CD4-positive, alpha-beta T cell treated with Interleukin-4 for 4 hours (primary cell): ENCODE data around the gene CARD11.
"Not testable (repeated sequence)": the region's sequence is repeated elsewhere in the genome, so short reads cannot be mapped to it uniquely, and the experiment has no call there.

Experiments
- DNase-seq: peaks from one replicate; pipeline ENCODE4 v3.0.0-alpha.2; 2020

The CARD11 gene

DNA sequence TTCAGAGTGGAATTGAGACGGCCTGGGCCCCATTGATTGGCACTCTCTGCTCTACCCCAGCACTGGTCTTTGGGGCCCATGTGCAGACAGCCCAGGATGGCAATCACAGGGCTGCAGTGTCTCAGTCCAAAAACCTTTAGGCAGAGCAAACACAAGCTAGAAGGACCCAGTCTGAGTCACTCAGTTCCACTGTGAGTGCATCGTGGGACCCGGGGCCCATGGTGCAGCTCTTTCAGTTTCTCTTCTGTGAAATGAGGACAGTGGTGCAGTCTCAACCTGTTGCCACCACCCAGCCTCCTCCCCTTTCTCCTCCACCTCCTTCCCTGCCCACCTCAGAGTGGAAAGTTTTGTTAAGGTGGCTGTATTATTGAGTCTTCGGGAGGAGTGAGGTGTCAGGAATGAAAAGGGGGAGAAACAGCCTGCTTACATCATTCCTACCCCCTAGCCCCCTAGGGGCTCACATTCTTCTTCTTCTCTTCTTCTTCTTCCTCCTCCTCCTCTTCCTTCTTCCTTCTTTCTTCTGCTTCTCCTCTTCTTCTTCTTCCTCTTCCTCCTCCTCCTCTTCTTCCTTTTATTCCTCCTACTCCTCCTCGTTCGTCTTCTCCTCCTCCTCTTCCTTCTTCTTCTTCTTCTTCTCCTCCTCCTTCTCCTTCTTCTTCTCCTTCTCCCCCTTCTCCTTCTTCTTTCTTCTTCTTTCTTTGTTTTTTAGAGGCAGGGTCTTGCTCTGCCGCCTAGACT, 19.5 kb upstream of the CARD11 start:
- DNase-seq = peak; percentile 77

DNA sequence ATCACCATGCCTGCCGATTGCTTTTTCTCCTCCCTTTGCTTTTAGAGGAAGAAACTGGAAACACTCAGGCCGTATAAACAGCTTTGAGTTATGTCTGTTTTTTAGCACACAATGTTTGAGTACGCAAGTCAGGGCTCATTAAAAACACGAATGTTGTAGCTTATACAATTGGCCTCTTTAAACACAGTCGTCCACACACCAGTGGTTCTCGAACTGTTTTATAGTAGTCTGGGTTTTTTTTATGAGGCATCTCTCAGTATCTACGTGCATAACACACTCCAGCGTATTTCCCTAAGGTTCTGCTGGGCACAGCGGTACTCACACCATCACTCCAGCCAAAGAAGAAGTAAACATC, 13.4 kb upstream of the CARD11 start:
- DNase-seq = no peak

DNA sequence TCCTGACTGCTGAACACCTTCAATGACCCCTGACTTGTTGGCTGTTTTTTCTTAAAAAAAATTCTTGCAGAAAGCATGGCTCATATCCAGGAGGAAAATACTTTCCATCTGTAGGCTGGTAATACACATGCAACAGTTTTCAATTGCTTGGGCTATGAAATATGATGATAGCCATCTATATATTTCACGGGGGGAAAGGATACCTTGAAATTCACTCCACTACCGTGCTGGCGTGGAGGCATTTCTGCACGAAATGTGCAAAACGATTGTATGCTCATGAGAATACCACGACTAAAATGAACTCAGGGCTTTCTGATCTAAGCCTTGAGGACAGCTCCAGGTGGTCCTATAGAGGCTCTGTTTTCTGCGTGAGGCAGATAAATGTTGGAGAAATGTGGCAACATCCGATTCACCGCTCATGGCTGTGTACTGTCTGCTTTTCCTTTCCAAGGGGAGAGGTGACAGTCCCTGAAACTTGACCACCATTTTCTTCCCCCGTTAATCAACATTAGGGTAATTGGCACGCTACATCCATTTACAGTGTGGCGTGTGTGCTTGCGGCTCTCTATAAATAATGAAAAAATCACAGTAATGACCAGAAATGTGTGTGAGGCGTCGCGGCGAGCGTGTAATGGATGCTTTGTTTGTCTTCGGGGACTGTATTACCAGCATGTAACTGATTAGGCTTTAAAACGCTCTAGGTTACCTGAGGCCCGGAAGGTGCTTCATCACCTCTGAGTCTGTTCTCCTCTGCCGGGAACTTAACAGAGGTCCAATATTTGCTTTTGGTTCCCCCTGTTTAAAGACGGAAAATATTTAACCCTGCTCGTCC, 12.8 kb upstream of the CARD11 start:
- no peak for DNase-seq

DNA sequence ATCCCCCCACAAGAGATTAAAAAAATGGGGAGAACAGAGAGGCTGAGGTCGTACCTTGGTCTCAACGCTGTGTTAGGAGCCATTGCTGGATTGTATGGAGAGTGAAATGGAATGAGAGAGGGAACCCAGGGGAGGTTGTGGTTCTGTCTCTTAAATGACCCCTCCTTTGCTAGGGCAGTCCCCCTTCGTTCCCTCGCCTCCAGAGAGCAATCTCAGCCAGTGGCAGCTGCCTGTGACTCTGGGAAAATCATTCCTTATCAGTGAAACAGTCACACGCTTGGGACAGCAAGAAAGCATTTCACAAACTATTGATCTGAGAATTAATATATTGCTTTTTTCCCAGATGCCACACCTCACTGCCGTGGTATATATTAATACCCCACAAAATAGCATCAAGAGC, 12.0 kb upstream of the CARD11 start:
- DNase-seq = no peak

DNA sequence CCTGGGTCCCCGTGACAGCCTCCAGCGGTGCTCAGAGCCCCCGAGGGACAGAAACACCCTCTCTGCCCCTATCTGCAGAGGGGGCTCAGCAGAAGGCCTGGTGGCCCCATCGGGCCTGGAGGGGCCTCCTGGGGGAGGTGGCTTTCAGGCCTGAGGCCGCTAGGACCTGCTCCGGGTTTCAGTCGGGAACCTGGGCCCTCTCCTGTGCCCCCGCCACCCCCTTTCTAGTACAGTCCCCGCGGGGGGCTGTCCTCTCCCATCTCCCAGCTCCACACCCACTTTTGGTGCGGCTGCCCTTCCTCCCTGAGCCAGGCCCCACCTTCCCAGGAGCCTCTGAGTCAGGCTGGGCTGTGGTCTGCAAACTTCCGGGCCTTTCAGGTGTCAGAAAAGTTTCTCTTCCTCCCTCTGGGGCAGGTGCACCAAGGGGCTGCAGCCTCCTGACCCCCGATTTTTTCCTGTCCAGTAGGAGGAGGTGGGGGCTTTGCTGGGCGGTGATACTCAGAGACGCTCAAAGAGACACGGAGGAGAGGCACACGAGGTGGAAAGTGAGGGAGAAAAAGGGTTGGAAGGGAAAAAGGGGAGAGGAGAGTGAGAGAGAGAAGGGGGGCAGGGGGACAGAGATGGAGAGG, 692 bp downstream of the CARD11 start:
- peak; percentile 67 for DNase-seq

DNA sequence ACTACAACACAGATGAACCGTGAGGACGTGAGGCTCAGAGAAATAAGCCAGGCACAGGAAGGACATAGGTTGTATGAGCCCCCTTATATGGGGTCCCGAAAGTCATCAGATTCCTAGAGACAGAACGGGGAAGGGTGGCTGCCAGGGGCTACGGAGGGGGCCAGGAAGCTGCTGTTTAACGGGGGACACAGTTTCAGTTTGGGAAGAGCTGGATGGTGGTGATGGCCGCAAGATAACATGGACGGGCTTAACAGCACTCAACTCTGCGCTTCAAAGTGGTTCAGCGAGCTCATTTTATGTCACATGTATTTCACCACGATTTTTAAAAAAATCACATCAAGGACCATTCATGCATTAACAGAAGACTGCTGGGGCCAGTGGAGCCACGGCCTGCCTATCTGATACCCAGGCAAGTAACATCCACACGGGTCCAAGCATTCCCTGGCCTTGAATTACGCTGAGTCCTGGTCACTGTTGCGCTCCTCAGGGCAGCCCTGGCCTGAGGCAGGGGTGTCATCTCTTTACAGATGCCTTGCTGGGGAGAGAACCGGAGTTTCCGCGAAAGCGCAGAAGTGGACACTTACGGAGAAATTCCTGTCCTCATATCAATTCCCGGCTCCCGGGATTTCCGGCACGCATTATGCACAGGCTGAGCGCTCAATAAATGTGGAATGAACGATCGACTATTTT, 1.5 kb downstream of the CARD11 start:
- no peak for DNase-seq

DNA sequence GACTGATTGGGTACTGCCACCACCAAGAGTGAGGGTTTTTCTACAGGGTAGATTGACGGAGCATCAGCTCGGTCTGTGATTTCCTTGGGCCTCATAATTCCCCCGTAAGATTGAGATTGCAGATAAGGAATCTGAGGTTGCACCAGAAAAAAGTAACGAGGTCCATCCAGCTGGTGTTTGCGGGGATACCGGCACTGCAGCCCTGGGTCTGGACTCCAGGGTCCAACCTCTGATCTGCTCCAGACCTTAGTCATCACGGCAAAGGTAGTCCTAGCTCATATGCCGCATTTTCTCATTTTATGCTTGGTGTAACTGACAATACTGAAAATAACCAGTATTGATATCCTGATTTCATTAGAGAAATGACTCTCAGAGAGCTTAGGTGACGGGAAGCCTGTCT, 3.9 kb downstream of the CARD11 start:
- DNase-seq = no peak

DNA sequence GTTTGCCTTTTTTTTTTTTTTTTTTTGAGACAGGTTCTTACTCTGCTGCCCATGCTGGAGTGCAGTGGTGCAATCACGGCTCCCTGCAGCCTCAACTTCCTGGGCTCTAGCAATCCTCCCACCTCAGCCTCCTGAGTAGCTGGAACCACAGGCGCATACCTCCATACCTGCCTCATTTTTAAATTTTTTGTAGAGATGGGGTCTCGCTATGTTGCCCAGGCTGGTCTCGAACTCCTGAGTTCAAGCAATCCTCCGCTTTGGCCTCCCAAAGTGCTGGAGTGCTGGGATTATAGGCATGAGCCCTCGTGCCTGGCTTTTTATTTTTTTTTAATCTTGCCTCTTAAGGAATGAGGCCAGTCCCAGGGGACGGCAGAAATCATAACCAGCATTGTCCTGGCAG, 5.7 kb downstream of the CARD11 start:
- not testable (repeated sequence) for DNase-seq

DNA sequence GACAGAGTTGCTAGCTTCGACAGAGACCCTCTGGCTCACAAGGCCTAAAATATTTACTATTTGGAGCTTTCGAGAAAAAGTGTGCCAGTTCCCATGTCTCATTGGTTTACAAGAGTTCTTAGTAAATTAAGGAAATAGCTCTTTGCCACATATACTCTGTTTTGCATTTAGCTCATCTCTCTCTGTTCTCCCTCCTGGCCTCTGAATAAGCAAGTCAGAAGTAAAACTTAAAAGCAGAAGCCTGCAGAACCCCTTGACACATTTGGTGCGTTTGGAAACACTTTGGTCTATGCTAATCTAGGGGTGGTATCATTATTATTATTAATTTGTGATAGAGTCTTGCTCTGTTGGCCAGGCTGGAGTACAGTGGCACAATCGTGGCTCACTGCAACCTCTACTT, 6.4 kb downstream of the CARD11 start:
- DNase-seq = no peak

DNA sequence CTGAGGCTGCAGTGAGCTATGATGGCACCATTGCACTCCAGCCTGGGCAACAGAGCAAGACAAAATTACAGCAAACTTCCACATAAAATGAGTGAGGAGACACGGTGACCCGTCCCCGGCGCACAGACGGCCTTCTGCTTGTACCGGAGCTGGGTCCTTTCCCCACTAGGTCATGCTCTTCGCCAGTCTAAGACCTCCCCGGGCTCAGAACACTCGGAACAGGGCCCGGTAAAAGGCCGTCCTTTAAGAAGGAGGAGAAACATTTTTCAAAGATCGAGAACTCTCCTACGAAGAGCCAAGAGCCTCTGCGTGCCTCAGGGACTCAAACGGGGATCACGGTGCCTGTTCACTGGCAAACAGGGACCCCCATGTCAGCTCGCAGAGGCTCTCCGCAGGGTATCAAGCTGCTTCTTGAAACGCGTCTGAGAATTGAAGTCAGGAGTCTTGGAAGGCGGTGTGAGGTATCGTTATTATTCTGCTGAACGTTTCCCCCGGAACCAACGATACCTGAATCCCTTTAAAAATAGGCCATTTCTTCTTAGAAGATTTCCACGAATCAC, 9.0 kb downstream of the CARD11 start:
- DNase-seq = no peak

DNA sequence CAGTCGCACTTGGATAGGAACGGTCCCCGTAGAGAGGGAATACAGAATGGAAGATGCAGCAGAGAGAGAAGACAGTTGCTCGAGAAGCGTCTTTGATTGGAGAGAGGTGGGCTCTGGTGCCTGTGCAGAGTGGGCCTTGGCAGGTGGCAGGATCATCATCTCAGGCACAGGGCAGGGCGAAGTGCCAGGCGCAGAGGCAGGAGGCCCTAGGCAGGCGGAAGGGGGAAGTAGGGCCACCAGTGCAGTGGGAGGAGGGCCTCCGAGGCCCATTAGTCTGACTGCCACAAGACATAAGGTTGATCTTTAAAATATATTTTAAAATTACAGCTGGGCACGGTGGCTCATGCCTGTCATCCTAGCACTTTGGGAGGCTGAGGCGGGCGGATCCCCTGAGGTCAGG, 10.1 kb downstream of the CARD11 start:
- no peak for DNase-seq

DNA sequence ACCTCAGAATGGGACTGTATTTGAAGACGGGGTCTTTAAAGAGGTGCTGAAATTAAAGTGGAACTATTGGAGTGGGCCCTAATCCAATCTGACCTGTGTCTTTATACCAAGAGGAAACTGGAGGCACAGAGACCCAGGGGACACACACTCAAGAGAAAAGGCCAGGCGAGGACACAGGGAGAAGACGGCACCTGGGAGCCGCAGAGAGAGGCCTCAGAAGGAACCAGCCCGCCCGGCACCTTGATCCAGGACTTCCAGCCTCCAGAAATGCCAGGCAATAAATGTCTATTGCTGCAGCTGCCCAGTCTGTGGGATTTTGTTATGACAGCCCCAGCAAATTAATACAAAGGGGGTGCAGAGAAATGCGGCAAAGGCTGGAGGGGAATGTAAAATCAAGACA, 10.5 kb downstream of the CARD11 start:
- no peak for DNase-seq

DNA sequence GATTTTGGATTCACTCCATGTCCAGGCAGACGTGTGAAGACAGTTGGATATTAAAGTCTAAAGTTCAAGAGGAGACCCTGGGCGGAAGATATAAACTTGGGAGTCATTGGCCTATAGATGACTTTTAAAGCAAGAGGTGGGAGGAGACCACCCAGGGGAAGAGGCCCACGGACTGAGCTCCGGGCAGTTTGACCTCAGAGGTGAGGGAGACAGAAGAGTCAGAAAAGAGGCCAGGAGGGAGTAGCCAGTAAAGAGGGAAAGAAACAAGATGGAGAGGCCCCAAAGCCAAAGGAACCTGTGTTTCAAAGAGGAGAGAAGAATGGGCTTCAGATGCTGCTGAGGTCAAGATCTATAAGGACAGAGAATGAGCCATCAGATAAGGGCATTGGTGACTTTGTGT, 11.4 kb downstream of the CARD11 start:
- DNase-seq = no peak

DNA sequence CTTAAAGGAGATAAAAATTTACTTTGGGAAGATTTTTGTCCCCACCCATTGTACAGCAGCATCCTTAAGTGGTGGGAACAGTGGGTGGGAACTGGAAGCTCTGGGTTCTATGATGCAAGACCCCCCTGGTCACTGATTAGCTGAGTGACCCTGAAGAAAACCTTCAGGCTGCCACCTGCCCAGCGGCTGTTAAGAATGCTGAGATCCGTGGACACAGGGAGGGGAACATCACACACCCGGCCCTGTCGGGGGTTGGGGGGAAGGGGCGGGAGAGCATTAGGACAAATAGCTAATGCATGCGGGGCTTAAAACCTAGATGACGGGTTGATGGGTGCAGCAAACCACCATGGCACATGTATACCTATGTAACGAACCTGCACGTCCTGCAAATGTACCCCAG, 14.5 kb downstream of the CARD11 start:
- DNase-seq = no peak

DNA sequence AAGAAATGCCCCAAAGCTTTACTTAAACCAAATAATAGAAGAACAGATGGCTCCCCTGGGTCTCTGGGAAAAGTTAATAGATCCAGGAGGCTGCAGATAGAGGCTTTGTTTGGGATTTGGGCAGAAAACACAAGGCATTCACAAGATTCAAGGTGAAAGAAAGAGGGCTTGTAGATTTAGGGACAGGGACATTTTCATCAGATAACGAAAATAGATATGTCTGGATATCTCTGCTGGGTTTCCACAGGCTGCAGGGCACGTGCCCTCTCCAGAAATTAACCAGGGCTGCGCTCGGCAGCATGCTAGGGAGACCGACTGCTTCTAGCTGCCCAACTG, 14.9 kb downstream of the CARD11 start:
- DNase-seq = no peak

DNA sequence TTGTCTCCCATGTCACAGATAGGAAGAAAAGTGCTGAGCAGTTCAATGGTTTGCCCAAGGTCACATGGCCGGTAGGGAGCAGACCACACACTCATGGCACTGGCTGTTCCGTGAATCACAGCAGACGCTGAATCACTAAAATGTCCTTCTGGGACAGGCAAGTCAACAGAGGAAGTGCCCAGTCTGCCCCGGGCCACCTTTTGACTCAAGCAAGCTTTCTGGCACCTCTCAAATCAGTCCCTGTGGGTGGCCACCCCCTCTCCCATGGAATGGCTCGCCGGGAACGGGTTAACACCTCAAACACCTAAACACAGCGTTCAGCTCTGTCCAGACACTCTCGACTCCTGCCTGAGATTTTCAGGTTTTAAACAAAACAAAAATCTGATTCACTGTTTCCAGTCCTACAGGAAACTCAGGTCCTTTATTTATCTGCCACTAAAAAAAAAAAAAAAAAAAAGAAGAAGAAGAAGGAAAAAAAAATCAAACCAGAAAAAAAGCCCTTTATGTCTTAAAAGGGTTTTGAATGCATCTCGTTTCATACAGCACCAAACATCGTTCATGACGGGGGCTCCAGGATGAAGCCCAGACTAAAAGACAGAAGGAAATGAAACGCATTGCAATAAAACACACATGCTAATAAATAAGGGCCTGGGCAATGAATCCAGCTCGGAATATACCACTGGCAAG, 15.5 kb downstream of the CARD11 start:
- DNase-seq = peak; percentile 24

DNA sequence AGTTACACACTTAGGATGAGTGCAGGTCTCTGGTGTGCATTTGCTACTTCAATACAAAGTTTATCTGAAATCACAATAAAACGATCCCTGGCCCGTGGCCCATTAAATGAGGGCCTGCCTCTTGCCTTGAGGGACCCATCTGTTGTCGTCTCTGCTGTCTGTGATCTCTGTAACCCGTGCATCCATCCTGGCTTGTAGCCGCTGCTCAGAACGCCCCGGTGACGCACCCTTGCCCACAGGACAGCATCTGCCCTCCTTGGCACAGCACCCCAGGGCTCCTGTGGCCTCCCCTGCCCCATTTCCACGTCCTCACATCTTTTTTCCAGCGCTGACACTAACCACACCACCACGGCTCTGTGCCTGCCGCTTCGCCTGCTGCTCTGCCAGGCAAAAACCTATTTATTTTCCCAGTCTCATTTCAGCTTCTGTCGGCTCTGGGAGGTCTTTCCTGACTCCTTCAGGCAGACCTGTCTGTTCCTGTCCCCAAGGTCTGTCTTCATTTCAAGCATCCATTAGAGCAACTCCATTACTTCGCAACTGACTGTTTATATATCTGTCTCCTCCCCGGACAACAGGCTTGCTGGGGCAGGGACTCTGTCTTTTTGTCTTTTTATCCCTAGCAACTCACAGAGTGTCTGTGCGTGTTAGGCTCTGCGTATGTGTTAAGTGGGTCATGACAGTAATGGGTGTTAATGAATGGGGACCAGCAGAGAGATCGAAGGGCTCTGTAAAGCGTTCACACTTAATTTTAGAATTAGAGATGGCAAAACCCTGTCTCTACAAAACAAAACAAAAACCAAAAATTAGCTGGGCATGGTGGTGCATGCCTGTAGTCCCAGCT, 16.4 kb downstream of the CARD11 start:
- DNase-seq = no peak

DNA sequence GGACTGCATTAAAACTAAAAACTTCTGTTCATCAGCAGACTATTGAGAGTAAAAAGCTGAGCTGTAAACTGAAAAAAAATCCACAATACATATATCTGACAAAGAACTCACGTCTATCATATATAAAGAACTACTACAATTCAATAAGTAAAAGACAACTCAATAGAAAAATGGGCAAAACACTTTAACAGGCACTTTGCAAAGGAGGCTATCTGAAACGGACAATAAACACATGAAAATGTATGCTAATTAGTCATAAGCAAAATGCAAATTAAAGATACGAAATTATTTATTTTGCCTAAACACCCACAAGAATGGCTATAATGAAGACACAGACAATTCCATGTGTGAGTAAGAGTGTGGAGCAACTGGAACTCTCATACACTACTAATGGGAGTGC, 18.1 kb downstream of the CARD11 start:
- DNase-seq = no peak

DNA sequence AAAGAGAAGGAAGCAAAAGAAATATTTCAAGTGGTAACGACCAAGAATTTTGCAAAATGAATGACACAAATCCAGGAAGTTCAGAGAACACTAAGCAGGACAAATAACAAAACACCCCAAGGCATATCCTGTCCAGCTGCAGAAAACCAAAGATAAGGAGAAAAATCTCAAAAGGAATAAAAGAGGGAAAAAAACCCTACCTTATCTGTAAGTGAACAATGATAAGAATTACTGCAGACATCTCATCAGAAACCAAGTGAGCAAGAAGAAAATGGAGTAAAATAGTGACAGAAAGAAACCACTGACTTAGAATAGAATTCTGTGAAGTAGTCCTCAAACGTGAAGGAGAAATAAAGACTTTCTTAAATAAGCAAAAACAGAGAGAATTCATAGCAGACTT, 21.8 kb downstream of the CARD11 start:
- DNase-seq = no peak

DNA sequence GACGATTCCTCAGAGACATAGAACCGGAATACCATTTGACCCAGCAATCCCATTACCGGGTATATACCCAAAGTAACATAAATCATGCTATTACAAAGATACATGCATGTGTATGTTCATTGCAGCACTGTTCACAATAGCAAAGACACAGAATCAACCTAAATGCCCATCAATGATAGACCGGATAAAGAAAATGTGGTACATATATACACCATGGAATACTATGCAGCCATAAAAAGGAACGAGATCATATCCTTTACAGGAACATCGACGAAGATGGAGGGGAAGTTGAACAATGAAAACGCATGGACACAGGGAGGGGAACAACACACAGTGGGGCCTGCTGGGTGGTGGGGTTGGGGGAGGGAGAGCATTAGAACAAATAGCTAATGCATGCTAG, 22.4 kb downstream of the CARD11 start:
- not testable (repeated sequence) for DNase-seq

DNA sequence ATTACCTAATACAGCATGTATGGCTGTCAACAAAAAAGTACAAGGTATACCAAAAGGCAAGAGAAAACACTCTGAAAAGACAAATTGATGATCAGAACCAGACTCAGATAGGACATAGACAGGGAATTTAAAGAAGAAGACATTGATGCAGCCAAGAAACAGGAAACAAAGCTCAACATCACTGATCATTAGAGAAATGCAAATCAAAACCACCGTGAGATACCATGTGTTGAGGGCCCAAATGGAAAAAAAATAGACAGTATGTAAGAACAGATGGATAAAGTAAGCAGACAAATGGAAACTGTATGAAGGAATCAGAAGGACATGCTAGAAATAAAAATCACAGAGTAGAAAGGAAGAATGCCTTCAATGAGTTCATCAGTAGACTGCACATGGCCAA, 23.3 kb downstream of the CARD11 start:
- no peak for DNase-seq

DNA sequence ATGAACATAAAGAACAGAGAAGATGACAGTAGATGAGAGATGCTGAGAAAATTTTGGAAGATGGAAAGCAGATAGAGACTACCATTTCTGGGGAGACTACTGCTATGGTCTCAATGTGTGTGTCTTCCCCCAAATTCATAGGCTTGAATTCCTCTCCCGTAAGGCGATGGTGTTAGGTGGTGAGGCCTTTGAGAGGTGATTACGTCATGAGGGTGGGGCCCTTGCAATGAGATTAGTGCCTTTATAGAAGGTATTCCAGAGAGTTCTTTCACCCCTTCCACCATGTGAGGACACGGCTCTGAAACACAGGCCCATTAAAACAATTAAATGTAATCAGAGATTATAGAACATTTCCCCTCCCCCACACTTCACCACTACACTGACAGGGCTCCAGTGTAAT, 23.9 kb downstream of the CARD11 start:
- no peak for DNase-seq
